Mesothelial cell of epicardium (in vitro differentiated cells): ENCODE results near the gene COL13A1. TPM values are rescaled to one million over a fixed set of nuclear protein-coding genes. Genes with fewer than 3 reads are reported as not detected.

ENCODE experiments used
- DNase-seq, 2 experiments: peaks; one replicate each; pipeline ENCODE4 v3.0.0; 2021; ENCODE audit warnings: low spot score in 2 of 2; ENCODE audit not compliant: unreplicated experiment in 2 of 2
- H3K27ac Mint-ChIP-seq: 2 replicates; pipeline ENCODE4 v1.8.0; 2021; ENCODE audit warnings: mixed read lengths
- H3K27me3 Mint-ChIP-seq: 2 replicates; pipeline ENCODE4 v1.8.0; 2021; ENCODE audit warnings: low read depth, mixed read lengths
- H3K36me3 Mint-ChIP-seq: 2 replicates; pipeline ENCODE4 v1.8.0; 2021; ENCODE audit warnings: mixed read lengths
- H3K4me1 Mint-ChIP-seq: 2 replicates; pipeline ENCODE4 v1.8.0; 2021; ENCODE audit warnings: mixed read lengths
- H3K4me3 Mint-ChIP-seq: 2 replicates; pipeline ENCODE4 v1.8.0; 2021; ENCODE audit warnings: mild to moderate bottlenecking, moderate library complexity, mixed read lengths
- H3K9me3 Mint-ChIP-seq: 2 replicates; pipeline ENCODE4 v1.8.0; 2021; ENCODE audit warnings: mixed read lengths
- CTCF ChIP-seq: fragments of 200-600 bp; sonication (generic); IDR thresholded peaks from one replicate; pipeline ENCODE4 v1.5.0; 2021; ENCODE audit warnings: antibody characterized with exemption; ENCODE audit not compliant: unreplicated experiment
- total RNA-seq: library from RNA; stranded (reverse); gene quantifications from 3 replicates; pipeline ENCODE4 v1.2.1, GENCODE V29; 2021

The COL13A1 gene
- total RNA-seq, 1 donor from 2014 or later = 14.4 TPM

- no peak for TF ChIP-seq CTCF
- peaks cover 5% of the 10 kb centered on the region for H3K9me3 Mint-ChIP-seq
- no peak overlapping the region for H3K27ac Mint-ChIP-seq
- no peak for DNase-seq
- H3K4me1 Mint-ChIP-seq = no peaks in the 10 kb centered on the region
- H3K4me3 Mint-ChIP-seq = no peak overlapping the region
- no peaks in the 10 kb centered on the region for H3K27me3 Mint-ChIP-seq
- no peaks in the 10 kb centered on the region for H3K36me3 Mint-ChIP-seq
Measured at GRCh38 chr10:69925111-69925510, 123.4 kb downstream of the COL13A1 start.

GRCh38 chr10:69928339-69928738 is 126.6 kb downstream of the COL13A1 start:
- Mint-ChIP-seq H3K27me3 (no peaks in the 10 kb centered on the region), H3K4me3 (no peak overlapping the region), H3K27ac (no peak overlapping the region), H3K4me1 (no peaks in the 10 kb centered on the region), H3K36me3 (no peaks in the 10 kb centered on the region), H3K9me3 (peaks cover 5% of the 10 kb centered on the region)
- DNase-seq = no peak
- TF ChIP-seq CTCF = no peak

GRCh38 chr10:69929575-69929974 is 127.9 kb downstream of the COL13A1 start:
- no peak overlapping the region for H3K27ac Mint-ChIP-seq
- no peaks in the 10 kb centered on the region for H3K36me3 Mint-ChIP-seq
- no peaks in the 10 kb centered on the region for H3K27me3 Mint-ChIP-seq
- no peak for DNase-seq
- H3K9me3 Mint-ChIP-seq = peaks cover 5% of the 10 kb centered on the region
- H3K4me3 Mint-ChIP-seq = no peak overlapping the region
- TF ChIP-seq CTCF = no peak
- H3K4me1 Mint-ChIP-seq = no peaks in the 10 kb centered on the region

- Mint-ChIP-seq H3K27me3 (peaks cover 7% of the 10 kb centered on the region), H3K4me3 (no peak overlapping the region), H3K36me3 (no peaks in the 10 kb centered on the region), H3K27ac (no peak overlapping the region), H3K4me1 (no peaks in the 10 kb centered on the region), H3K9me3 (no peaks in the 10 kb centered on the region)
- DNase-seq = no peak
- TF ChIP-seq CTCF = no peak
Measured at GRCh38 chr10:69934768-69935167, 133.1 kb downstream of the COL13A1 start.

GRCh38 chr10:69936091-69936490 is 134.4 kb downstream of the COL13A1 start:
- no peaks in the 10 kb centered on the region for H3K4me1 Mint-ChIP-seq
- TF ChIP-seq CTCF = no peak
- peaks cover 7% of the 10 kb centered on the region for H3K27me3 Mint-ChIP-seq
- H3K4me3 Mint-ChIP-seq = no peak overlapping the region
- H3K27ac Mint-ChIP-seq = no peak overlapping the region
- no peak for DNase-seq
- no peaks in the 10 kb centered on the region for H3K9me3 Mint-ChIP-seq
- H3K36me3 Mint-ChIP-seq = no peaks in the 10 kb centered on the region

- DNase-seq = no peak
- Mint-ChIP-seq H3K27me3 (peaks cover 7% of the 10 kb centered on the region), H3K36me3 (no peaks in the 10 kb centered on the region), H3K4me1 (no peaks in the 10 kb centered on the region), H3K4me3 (no peak overlapping the region), H3K27ac (no peak overlapping the region), H3K9me3 (no peaks in the 10 kb centered on the region)
- TF ChIP-seq CTCF = no peak
Measured at GRCh38 chr10:69938541-69938991, 136.9 kb downstream of the COL13A1 start.
